ENCODE measurements around the gene CHST7. TPM values are rescaled to one million over a fixed set of nuclear protein-coding genes. Genes with fewer than 3 reads are reported as not detected.
A peak's percentile ranks its signal among the peaks of the same experiment; 100 is the strongest.

CHST7 gene
- total RNA-seq, 1 experiment from 2014 or later = 24.7 TPM

GRCh38 chrX:46579250-46579649, 5.7 kb downstream of the CHST7 start:
- Histone ChIP-seq H3F3A (ENCODE audit: low read length, unreplicated experiment) (peaks cover 4% of the 10 kb centered on the region), H3K36me3 (ENCODE audit: low read depth, low read length) (peaks cover 8% of the 10 kb centered on the region; the same call in 1 of the 2 replicates), H3K9ac (ENCODE audit: low read length) (no peak overlapping the region), H3K4me3 (ENCODE audit: low read length) (no peak overlapping the region), H3K9me3 (ENCODE audit: low read length) (no peaks in the 10 kb centered on the region), H3K4me2 (ENCODE audit: low read length) (no peak overlapping the region), H2AFZ (ENCODE audit: low read length) (no peak overlapping the region), H3K79me2 (ENCODE audit: low read length) (peaks cover 86% of the 10 kb centered on the region), H3K27ac (ENCODE audit: low read length) (no peak overlapping the region), H3K27me3 (ENCODE audit: low read length) (no peaks in the 10 kb centered on the region), H3K4me1 (ENCODE audit: insufficient read depth, low read length) (peaks cover 39% of the 10 kb centered on the region), H4K20me1 (ENCODE audit: low read length) (no peaks in the 10 kb centered on the region; the same call in 1 of the 2 replicates), H3K9me2 (replicated peaks; ENCODE audit: low read length) (no peaks in the 10 kb centered on the region)
- ChIA-PET POLR2A (ENCODE audit: unreplicated experiment) (no interaction called here), CTCF (no interaction called here)
- DNase-seq (no peak), ATAC-seq (no peak)
- TF ChIP-seq EZH2phosphoT487 (IDR thresholded peaks at IDR 0.05; ENCODE audit: borderline replicate concordance, low read length) = no peak
- no peak for TF ChIP-seq EZH2 (IDR thresholded peaks at IDR 0.05; ENCODE audit: low read length, unreplicated experiment)
- no peak for TF ChIP-seq CTCF (conservative IDR thresholded peaks at IDR 0.05; ENCODE audit: low read depth, low read length)
- intact Hi-C loops (cut with micrococcal nuclease) = loop anchor here (10.0 kb wide), 1 partner anchor 176 kb away; the partner anchor contains the start of gene SLC9A7
- no TSS peak for BruUV-seq (replicated peaks)

DNA sequence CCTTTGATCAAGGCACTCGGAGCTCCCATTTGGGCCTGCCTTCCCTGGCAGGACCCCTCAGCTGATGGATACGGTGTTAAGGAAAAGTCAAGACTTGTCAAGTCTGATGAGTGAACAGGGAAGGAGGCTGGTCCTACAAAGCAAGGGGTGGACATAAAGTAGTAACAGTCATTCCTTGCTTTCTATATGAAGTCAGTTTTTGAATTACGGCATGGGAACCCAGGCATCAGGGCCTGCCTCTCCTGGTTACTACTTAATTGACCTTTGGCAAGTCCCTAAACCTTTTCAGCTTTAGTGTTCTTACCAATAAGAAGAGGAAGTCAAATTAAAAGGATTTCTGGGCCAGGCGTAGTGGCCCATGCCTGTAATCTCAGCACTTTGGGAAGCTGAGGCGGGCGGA, 7.0 kb downstream of the CHST7 start:
- Histone ChIP-seq H3K79me2 (ENCODE audit: low read length) (peaks cover 79% of the 10 kb centered on the region), H3K9me3 (ENCODE audit: low read length) (no peaks in the 10 kb centered on the region), H4K20me1 (ENCODE audit: low read length) (no peaks in the 10 kb centered on the region; the same call in 1 of the 2 replicates), H3K9me2 (replicated peaks; ENCODE audit: low read length) (no peaks in the 10 kb centered on the region), H3K27me3 (ENCODE audit: low read length) (no peaks in the 10 kb centered on the region), H3F3A (ENCODE audit: low read length, unreplicated experiment) (peaks cover 4% of the 10 kb centered on the region), H3K9ac (ENCODE audit: low read length) (no peak overlapping the region), H2AFZ (ENCODE audit: low read length) (no peak overlapping the region), H3K4me2 (ENCODE audit: low read length) (no peak overlapping the region), H3K27ac (ENCODE audit: low read length) (no peak overlapping the region), H3K4me3 (ENCODE audit: low read length) (no peak overlapping the region), H3K4me1 (ENCODE audit: insufficient read depth, low read length) (peaks cover 34% of the 10 kb centered on the region), H3K36me3 (ENCODE audit: low read depth, low read length) (peaks cover 8% of the 10 kb centered on the region; the same call in 1 of the 2 replicates)
- TF ChIP-seq EZH2 (IDR thresholded peaks at IDR 0.05; ENCODE audit: low read length, unreplicated experiment) = no peak
- no peak for TF ChIP-seq CTCF (conservative IDR thresholded peaks at IDR 0.05; ENCODE audit: low read depth, low read length)
- TF ChIP-seq EZH2phosphoT487 (IDR thresholded peaks at IDR 0.05; ENCODE audit: borderline replicate concordance, low read length) = no peak
- ChIA-PET CTCF (no interaction called here), POLR2A (ENCODE audit: unreplicated experiment) (no interaction called here)
- ATAC-seq (no peak), DNase-seq (no peak)
- intact Hi-C loops (cut with micrococcal nuclease) = no loop called here
- no TSS peak for BruUV-seq (replicated peaks)

- no peak overlapping the region for H3K9ac ChIP-seq (ENCODE audit: low read length)
- POLR2A ChIA-PET (ENCODE audit: unreplicated experiment) = interaction anchor here (0.7 kb wide), 1 partner anchor 547 kb away, joined by 5 read pairs; no protein-coding TSS in a partner anchor
- no peaks in the 10 kb centered on the region for H3F3A ChIP-seq (ENCODE audit: low read length, unreplicated experiment)
- no peak for TF ChIP-seq CTCF (conservative IDR thresholded peaks at IDR 0.05; ENCODE audit: low read depth, low read length)
- TF ChIP-seq EZH2 (IDR thresholded peaks at IDR 0.05; ENCODE audit: low read length, unreplicated experiment) = no peak
- no peak for TF ChIP-seq EZH2phosphoT487 (IDR thresholded peaks at IDR 0.05; ENCODE audit: borderline replicate concordance, low read length)
- peaks cover 8% of the 10 kb centered on the region; the same call in 1 of the 2 replicates for H3K36me3 ChIP-seq (ENCODE audit: low read depth, low read length)
- H3K27ac ChIP-seq (ENCODE audit: low read length) = no peak overlapping the region
- H3K4me3 ChIP-seq (ENCODE audit: low read length) = no peak overlapping the region
- no peaks in the 10 kb centered on the region for H3K9me3 ChIP-seq (ENCODE audit: low read length)
- DNase-seq (peak; percentile 42), ATAC-seq (0 out of 2 replicates have a peak, but pooled peaks have one; percentile 19)
- CTCF ChIA-PET = no interaction called here
- H3K4me2 ChIP-seq (ENCODE audit: low read length) = peak overlapping the region; percentile 34; the same call in 1 of the 2 replicates
- H3K27me3 ChIP-seq (ENCODE audit: low read length) = no peaks in the 10 kb centered on the region
- H3K79me2 ChIP-seq (ENCODE audit: low read length) = peaks cover 72% of the 10 kb centered on the region
- BruUV-seq (replicated peaks) = no TSS peak
- H4K20me1 ChIP-seq (ENCODE audit: low read length) = no peaks in the 10 kb centered on the region
- H3K4me1 ChIP-seq (ENCODE audit: insufficient read depth, low read length) = peaks cover 29% of the 10 kb centered on the region
- H2AFZ ChIP-seq (ENCODE audit: low read length) = no peak overlapping the region
- no peaks in the 10 kb centered on the region for H3K9me2 ChIP-seq (replicated peaks; ENCODE audit: low read length)
- intact Hi-C loops (cut with micrococcal nuclease) = no loop called here
Measured at GRCh38 chrX:46582325-46582724, 8.8 kb downstream of the CHST7 start.

Measured in PC-3 (cell line).